NOMO-1 treated with dmso at 0.1 percent for 144 hours (cell line): ENCODE results near the gene ADK.
"Not testable (repeated sequence)": the region's sequence is repeated elsewhere in the genome, so short reads cannot be mapped to it uniquely, and the experiment has no call there.

Experiments
- DNase-seq: peaks from one replicate; lab custom pipeline; 2025; ENCODE audit not compliant: unreplicated experiment; lab: John Stamatoyannopoulos, UW

Gene ADK

DNA sequence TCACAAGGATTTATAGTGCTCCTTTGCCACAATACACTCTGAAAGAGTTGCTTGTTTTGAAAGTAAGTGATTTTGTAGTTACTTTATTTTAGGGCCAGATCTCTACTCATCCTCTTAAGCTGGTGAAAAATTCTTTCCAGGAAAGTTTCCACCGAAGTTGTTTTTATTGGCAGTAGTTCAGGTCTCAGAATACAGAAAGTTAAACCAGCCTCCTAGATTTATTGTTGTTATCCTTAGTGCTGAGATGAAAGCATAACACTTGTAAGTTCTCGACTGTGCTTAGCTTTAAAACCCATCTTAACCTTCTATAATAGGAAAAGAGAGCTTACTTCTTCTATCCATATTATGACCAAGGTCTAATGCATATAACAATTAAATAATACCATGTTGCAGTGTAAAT, 5.9 kb upstream of the ADK start:
- DNase-seq: no peak

DNA sequence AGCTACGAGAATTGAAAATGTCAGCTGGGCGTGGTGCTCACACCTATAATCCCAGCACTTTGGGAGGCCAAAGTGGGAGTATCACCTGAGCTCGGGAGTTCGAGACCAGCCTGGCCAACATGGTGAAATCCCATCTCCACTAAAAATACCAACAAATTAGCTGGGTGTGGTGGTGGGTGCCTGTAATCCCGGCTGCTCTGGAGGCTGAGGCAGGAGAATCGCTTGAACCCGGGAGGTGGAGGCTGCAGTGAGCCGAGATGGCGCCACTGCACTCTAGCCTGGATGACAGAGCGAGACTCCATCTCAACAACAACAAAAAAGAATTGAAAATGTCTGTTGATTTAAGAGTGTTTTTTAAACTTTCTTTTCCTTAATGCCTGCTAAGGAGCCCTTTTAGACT, 4.0 kb upstream of the ADK start:
- not testable (repeated sequence) for DNase-seq

DNA sequence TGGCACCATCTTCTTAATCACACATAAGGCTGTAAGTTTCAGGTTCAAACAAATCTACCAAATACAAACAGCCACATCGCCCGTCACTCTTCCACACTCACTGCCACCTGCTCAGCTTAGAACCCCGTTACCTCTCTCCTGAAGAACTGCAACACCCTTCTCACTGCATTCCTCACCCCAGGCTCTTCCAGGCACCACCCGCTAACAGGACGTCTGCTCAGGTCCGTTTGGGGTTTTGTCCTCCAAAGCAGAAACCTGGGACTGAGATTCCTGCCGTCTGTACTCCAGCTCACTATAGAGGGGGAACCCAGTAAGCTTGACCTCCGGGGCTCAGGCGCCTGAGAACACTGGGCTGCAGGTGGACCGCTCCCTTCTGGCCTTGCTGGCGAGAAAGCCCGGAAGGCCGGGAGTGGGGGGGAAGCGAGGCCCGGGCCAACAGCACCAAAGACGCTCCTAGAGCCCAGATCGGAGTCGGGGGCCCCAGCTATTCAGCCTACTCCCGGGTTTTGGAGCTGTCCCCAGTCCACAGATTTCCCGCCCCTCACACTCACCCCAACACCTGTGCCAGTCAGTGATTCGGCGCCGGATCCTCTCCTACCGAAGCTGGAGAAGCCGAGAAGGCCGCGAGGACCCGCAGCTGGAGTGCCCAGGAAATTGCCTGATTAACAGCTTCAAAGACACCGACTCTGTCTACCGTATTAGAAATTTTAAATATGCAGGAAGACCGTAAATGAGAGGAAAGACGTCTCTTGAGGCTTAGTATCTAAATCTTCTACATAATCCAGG, 624 bp upstream of the ADK start, which contains the start of gene AP3M1:
Gene AP3M1 (minus strand): TSS at position 625 of the 786 bp plus-strand sequence. CDS start 12,449 bp downstream, outside the sequence.
- DNase-seq: peak; percentile 74

DNA sequence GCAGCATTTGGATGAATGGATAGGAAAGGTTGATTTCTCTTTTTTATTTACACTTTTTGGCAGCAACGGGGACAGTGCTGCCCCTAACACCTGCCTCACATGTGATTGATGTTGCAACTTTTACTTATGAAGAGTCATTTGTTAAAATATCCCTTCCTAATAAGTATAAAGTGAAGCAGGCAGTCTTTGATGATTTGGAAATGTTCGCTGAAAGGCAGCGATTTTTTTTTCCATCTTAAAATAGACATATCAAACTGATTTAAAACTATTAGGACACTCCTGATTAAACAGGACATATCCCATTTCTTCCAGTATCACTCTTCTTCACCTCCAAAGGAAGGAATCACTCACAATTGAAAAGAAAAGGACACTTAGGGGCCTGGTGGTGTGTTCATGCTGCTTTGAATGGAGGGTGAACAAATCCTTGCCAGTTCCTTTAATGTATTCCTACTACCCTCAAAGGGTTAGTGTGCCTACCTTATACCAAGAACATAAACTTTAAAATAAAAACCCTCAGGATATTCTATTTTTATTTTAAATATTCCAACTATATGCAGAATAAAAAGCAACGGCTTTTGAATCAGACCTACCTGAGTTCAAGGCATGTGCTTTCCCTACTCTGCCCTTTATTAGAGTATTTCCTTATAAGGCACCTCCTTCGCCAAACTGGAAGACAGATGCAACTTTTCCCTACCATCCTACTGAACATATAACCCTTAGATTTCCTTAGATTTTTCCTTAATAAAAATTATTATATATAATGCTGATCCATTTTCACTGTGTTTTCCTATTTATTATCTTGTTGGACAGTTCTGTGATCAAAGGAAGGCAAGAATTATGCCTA, 1.1 kb downstream of the ADK start:
- DNase-seq: no peak

DNA sequence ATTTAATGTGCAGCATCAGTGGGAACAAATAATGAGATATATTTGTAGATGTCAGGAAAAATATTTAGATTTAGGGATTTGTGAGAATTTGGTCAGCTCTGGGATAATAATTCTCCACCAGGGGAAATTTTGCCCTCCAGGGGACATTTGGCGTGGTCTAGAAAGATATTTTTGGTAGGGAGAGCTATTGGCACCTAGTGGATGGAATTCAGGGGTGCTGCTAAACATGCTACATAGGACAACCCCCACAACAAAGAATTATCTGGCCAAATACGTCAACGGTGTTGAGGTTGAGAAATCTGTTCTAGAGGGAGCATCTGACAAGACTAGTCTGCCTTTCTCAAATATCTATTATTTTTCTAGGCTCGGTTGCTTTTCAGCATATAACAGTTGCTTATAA, 2.1 kb downstream of the ADK start:
- DNase-seq: no peak

DNA sequence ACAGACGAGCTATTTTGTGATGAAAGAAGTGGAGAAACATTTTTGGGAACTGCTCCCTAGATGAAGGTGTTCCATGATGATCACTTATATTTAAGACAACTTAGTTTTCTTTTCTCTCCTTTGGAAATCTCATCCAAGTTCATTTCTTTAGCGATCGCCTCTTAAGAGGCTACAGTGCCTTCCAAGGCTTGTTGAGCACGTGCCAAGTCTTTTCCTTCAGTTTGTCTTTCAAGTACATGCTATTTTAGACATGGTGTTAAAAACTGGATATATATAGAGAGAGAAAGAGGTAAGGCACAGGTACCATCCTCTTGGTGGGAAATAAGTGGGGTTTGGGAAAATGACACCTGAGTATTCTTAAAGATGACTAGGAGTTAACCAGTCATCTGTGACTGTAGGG, 2.7 kb downstream of the ADK start:
- DNase-seq: no peak

DNA sequence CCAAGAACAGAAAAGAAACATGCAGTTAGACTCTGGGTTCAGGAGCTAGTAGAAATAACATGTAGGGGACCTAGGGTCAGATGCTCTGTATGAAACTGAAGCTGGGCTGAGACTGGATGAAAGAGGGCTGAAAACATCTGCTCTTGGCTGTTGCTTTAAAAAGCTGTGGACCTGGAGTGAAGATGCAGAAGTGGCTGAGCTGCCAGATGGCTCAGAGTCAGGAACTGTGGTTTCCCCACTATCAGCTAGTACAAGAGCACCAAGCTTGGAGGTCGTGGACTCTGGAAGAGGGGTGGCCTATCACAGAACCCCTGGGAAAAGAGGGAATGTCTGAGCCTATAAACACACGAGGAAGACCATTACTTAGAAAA, 5.9 kb downstream of the ADK start:
- DNase-seq: no peak

DNA sequence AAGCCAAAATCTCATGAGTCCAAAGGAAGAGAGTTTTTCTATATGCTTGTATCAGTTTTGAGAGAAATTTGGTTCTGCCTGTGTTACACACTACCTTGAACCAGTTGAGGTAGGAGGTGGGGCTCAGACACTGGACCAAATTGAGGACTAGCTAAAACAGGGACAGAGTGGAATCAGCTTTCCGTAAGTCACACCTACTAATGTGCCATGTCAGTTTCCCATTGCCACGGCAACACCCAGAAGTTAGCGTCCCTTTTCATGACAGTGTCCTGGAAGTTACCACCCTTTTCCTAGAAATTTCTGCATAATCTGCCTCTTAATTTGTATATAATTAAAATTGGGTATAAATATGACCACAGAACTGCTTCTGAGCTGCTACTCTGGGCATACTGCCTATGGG, 9.0 kb downstream of the ADK start:
- DNase-seq: no peak

DNA sequence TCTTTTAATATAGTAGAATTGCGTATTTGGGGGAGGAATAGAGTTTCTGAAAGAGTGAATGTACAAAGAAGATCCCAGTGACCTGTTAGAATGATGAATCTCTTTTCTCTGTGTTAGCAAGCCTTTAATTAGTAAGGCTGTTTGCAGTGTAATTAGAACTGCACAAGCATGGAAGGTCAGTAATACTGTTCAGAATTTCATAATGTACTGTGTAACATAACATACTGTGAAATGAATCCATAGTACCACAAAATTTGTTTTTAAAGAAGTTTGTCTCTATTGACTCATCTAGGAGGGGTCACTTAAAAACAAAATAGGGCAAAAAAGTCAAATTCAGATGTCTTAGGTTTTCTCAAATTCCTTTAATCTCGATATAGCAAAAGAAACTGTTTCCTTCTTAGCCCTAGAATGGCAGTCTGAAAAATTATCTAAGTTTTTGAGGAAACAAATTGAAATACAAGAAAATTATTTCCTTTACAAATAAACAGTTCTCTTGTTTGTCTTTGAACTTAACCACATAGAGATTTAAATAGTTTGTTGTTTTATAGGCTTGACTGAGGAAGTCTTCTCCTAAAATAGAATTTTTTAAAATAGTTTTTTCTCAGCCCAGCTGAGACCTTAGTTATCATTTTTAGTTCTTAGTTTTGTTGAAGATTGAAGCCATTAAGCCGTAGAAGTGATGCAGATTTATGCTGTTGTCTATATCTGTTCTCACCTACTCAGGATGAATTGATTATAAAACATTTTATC, 12.5 kb downstream of the ADK start:
- no peak for DNase-seq

DNA sequence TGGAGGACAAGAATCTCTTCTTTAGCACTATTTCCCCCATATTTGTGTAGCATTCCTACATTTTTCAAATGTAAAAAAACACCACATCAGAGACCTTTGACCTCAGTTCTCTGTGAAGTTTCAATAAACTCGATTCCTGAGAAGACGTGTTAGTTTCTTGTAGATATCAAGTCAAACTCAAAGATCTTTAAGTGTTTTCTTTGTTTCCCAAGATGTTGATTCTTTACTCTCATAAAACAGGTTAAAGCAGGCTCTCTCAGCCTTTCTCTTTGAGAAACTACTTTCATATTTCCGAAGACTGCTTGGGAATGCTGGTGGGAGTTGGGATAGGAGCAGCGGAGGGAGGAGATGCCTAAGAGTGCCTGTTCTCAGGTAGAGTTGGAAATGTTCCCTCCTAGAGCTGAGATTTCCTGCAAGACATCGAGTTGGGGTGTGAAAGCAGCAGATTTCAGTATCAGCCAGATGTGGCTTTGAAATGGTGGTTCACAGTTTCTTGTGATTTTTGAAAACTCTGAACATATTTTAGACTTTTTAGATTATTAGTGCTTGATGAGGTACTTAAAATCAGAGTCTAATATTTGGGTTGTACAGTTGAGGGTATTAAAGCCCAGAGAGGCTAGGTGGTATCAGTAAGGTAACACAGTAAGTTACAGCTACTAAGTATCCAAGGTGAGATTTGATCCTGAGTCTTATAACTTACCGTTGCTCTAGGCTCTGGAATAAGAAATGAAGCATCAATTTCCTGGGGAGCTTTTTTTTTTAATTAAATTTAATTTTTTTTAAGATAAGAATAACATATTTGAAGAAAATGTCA, 13.9 kb downstream of the ADK start:
- no peak for DNase-seq

DNA sequence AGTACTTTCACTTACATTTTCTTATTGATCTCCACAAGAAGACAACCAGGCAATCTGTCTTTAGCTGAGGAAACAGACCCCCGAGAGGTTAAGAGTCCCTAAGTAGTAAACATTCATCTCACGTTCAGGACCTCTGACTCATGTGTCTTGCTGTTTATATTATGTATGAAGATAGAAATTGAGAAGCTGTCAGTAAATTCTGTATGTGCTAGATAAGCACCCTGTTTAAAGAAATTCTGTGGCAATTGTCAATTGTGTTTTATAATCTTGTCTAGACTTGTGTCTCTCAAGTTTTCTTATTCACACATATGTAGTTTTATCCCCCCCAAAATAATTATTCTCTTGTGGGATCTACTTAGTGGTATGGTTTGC, 14.5 kb downstream of the ADK start:
- no peak for DNase-seq

DNA sequence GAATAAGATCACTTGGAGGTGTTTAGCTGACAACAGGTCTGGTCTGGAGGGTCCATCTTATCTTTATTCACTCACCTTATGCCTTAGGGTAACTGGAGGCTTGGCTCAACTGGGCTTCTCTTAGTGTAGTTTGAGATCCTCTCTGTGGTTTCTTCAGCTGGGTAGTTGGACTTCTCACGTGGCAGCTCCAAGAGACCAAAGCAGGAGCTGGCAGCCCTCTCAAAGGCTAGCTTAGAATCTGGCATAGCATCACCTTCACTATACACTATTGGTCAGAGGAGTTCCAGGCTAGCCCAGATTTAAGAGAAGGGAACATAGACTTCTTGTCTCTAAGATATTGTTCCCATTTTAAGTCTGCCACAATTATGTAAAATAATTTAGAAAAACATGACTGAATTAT, 16.4 kb downstream of the ADK start:
- DNase-seq: no peak

DNA sequence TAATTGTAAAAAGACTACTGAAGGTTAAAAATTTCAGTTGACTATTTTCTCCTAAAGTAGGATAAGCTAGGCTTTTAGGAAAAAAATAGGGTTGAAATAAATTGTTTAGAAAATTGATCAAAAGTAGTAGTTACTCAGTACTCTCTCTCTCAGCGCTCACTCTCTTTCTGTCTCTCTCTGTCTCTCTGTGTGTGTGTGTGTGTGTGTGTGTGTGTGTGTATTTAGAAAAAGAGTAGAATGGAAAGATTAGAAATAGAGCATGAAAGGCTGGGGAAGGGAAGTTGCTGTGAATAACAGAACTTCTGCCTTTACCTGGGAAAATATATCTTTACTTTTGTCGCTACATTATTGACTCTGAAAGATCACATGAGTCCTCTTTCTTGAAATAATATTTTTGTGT, 20.6 kb downstream of the ADK start:
- no peak for DNase-seq

DNA sequence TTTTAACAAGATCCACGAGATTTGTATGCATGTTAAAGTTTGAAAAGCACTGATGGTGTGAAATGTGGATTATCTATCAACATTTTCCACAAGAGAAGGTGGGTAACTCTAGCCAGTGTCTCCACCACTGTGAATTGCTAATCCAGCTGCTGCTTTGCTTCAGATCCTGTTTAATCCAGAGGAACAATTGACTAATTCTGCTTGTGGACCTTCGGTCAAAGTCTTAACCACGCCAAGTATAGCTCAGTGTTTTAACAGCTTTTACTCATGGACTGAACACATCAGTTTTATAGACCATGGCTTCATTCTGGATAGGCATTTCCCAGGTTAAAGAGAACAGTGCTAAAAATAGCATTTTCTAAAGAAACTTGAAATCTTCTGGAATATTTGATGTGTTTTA, 23.5 kb downstream of the ADK start:
- no peak for DNase-seq

DNA sequence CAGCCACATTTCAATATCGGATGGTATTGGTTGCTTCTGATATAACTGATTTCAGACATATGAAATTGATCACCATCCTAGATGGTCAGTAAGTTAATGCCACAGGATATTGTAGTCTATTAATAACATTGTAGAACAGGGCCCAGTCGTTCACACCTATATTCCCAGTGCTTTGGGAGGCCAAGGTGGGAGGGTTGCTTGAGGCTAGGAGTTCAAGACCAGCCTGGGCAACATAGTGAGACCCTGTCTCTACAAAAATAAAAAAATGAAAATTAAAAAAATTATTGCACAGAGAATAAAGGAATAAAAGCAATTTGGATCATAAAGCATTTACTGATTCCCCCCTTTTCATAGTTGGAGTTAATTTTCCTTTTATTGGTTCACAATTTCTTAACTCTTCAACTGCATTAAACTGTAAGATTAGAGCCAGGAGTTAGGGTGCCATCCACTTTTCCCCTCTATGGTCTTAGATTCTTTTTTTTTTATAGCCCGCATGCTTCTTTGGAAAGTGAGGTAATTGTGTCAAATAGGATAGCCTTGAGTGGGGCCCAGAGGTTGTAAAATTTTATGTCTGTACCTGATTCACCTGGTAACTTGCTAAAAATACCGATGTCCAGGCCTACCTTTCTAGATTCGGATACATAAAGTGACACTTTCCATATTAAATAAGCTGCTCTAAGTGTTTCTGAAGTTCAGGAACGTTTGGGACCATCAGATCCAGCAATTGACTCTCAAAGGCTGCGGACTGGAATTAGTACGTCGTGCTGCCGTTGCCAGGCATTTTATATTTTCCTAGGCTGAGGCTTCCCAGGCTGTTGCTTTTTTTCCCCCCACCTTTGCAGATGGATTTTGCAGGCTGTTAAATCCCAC, 24.7 kb downstream of the ADK start:
- DNase-seq: no peak

DNA sequence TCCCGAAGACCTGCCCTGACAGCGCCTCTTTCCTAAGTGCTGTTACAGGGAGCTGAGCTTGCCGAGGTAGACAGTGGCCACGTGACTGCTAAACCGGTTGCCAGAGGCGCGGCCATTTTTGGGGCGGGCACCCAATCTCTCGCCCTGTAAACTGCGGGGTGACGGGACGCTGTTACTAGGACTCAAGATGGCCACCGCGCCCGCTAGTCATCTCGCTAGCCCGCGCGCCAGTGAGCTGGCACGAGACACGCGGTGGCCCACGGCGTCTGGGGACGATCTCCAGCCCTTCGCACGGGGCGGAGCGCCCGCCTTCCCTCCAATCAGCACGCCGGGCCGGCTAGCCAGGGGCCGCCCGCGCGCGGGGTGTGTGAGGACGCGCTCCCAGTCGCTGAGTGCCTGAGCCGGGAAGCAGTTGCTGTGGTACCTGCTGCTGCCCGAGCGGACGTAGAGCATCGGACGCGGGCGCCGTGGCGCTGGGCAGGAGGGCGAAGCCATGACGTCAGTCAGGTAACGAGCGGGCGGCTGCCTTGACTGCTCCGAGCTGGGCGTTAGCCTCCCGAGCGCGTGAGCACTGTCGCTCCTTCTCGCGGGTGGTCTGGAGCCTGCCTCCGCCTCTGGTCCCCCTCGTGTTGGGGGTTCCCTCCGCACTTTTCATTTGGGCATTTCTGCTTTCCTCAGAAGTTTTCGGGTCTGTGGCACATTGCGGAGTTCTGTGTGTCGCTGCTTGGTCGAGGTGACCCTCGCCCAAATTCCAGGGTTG, 25.5 kb downstream of the ADK start:
- DNase-seq: peak; percentile 93

DNA sequence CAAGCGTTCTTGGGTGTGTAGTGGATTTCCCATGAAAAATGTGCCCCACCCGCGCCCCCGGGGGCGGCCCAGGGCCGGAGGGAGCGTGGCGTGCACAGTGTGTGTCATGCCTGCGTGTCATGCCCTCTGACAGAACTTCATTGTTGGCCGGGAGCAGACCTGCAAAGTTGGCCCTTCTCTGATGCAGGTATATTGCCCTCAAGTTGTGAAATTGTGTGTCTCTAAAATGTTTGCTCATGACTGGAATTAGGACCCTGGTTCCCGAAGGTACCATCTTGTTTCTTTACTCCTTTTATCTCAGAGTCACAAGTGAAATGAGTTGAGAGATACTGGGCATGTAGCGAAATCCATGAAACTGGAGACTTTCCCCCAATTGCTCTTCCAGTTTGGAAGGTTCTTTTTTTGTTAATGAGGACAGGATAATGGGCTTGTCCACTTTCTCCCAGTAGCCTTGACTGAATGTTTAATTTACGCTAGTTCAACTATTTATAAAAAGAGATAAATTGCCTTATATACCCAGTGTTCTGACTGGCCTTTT, 26.2 kb downstream of the ADK start:
- DNase-seq: peak; percentile 15

DNA sequence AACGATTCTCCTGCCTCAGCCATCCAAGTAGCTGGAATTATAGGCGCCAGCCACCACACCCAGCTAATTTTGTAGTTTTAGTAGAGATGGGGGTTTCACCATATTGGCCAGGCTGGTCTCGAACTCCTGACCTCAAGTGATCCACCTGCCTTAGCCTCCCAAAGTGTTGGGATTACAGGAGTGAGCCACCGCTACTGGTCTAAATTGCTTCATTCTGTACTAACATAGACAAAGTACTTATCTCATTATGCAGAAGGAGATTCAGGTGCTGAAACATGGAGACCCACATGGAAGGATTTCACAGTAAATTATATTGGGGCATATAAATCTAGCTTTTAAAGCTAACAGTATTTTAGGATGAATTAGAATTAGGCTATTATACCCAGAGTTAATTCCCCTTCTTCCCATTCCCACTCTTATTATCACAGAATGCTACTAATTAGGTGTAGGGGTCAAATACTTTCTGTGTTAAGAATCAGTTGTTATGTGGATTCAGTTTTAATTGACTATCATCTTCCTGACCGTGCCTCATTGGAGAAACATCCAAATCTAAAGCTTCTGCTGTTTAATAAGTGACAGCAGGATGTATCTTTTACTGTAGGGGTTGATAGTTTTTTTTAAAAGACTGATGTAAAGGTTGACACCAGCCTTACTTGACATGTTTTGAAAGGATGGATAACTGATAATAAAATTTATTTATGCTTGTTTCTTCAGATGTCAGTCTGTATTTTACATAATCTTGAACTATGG, 27.2 kb downstream of the ADK start:
- no peak for DNase-seq
